ENCODE results near the gene CPM. TPM values are rescaled to one million over a fixed set of nuclear protein-coding genes. Genes with fewer than 3 reads are reported as not detected.

CPM gene
- total and polyA plus RNA-seq, 2 of the 4 experiments (the other 2 are of a cell fraction): 2.0 to 8.8 TPM

DNA sequence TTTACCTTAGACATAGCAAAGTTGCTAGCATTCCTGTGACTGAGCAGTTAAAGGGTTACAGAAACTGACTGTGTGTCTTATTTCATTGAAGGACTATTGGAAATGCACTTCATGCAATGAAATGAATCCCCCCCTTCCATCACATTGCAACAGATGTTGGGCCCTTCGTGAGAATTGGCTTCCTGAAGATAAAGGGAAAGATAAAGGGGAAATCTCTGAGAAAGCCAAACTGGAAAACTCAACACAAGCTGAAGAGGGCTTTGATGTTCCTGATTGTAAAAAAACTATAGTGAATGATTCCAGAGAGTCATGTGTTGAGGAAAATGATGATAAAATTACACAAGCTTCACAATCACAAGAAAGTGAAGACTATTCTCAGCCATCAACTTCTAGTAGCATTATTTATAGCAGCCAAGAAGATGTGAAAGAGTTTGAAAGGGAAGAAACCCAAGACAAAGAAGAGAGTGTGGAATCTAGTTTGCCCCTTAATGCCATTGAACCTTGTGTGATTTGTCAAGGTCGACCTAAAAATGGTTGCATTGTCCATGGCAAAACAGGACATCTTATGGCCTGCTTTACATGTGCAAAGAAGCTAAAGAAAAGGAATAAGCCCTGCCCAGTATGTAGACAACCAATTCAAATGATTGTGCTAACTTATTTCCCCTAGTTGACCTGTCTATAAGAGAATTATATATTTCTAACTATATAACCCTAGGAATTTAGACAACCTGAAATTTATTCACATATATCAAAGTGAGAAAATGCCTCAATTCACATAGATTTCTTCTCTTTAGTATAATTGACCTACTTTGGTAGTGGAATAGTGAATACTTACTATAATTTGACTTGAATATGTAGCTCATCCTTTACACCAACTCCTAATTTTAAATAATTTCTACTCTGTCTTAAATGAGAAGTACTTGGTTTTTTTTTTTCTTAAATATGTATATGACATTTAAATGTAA is 93.5 kb downstream of the CPM start:
- no peak for DNase-seq
- H3K9me3 ChIP-seq (ENCODE audit: control insufficient read depth, insufficient read depth, low read length): no peaks in the 10 kb centered on the region
- H2AFZ ChIP-seq (replicated peaks; ENCODE audit: low read length, poor library complexity): no peak overlapping the region
- peaks cover 22 to 50% of the 10 kb centered on the region in 2 experiments for H3K79me1 ChIP-seq (ENCODE audit: low read depth in 1 of 2, low read length in 2 of 2)
- no peak for ATAC-seq (ENCODE audit: low read depth)
- H3K4ac ChIP-seq (ENCODE audit: low read depth, low read length): no peak overlapping the region
- H2AK9ac ChIP-seq (replicated peaks; ENCODE audit: low read depth, low read length, poor library complexity): no peak overlapping the region
- in situ Hi-C loops (cut with MboI; ENCODE audit: low sequenced_read_pairs) (loop anchor here (25.0 kb wide), 1 partner anchor 748 kb away; the partner anchor contains the start of gene CCT2), intact Hi-C loops (cut with micrococcal nuclease) (no loop called here), dilution Hi-C loops (cut with HindIII; ENCODE audit: low sequenced_read_pairs, unreplicated experiment) (no loop called here)
- TSS peak; percentile 33 for BruUV-seq (replicated peaks)
- H3K4me2 ChIP-seq (ENCODE audit: low read depth, low read length): no peak overlapping the region
- H4K91ac ChIP-seq (ENCODE audit: insufficient read depth, low read depth, low read length): no peak overlapping the region
- no peak overlapping the region for H4K8ac ChIP-seq (ENCODE audit: low read depth in 2 of 2, low read length in 2 of 2)
- H2BK20ac ChIP-seq (ENCODE audit: low read depth, low read length): no peak overlapping the region
- no peak overlapping the region for H3K4me3 ChIP-seq (ENCODE audit: insufficient read depth, low read depth, low read length)
- no peak overlapping the region for H2BK5ac ChIP-seq (ENCODE audit: low read depth, low read length, poor library complexity, severe bottlenecking)
- H3K56ac ChIP-seq (ENCODE audit: extremely low read depth, insufficient read depth, low read length): no peak overlapping the region
- TF ChIP-seq MAFK (IDR thresholded peaks at IDR 0.05; ENCODE audit: low read depth, low read length): no peak
- TF ChIP-seq, protein P1, sequence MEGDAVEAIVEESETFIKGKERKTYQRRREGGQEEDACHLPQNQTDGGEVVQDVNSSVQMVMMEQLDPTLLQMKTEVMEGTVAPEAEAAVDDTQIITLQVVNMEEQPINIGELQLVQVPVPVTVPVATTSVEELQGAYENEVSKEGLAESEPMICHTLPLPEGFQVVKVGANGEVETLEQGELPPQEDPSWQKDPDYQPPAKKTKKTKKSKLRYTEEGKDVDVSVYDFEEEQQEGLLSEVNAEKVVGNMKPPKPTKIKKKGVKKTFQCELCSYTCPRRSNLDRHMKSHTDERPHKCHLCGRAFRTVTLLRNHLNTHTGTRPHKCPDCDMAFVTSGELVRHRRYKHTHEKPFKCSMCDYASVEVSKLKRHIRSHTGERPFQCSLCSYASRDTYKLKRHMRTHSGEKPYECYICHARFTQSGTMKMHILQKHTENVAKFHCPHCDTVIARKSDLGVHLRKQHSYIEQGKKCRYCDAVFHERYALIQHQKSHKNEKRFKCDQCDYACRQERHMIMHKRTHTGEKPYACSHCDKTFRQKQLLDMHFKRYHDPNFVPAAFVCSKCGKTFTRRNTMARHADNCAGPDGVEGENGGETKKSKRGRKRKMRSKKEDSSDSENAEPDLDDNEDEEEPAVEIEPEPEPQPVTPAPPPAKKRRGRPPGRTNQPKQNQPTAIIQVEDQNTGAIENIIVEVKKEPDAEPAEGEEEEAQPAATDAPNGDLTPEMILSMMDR (conservative IDR thresholded peaks at IDR 0.05; ENCODE audit: low read depth, low read length): no peak
- TF ChIP-seq FOS (IDR thresholded peaks at IDR 0.05; ENCODE audit: low read depth, low read length): no peak
- TF ChIP-seq, protein P2, sequence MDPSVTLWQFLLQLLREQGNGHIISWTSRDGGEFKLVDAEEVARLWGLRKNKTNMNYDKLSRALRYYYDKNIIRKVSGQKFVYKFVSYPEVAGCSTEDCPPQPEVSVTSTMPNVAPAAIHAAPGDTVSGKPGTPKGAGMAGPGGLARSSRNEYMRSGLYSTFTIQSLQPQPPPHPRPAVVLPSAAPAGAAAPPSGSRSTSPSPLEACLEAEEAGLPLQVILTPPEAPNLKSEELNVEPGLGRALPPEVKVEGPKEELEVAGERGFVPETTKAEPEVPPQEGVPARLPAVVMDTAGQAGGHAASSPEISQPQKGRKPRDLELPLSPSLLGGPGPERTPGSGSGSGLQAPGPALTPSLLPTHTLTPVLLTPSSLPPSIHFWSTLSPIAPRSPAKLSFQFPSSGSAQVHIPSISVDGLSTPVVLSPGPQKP (IDR thresholded peaks at IDR 0.05; ENCODE audit: borderline replicate concordance, low read depth, low read length): no peak
- TF ChIP-seq, protein P3, sequence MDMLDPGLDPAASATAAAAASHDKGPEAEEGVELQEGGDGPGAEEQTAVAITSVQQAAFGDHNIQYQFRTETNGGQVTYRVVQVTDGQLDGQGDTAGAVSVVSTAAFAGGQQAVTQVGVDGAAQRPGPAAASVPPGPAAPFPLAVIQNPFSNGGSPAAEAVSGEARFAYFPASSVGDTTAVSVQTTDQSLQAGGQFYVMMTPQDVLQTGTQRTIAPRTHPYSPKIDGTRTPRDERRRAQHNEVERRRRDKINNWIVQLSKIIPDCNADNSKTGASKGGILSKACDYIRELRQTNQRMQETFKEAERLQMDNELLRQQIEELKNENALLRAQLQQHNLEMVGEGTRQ (IDR thresholded peaks at IDR 0.05; ENCODE audit: low read depth, low read length): no peak
- TF ChIP-seq CEBPB (IDR thresholded peaks at IDR 0.05; ENCODE audit: low read depth, low read length): no peak
- TF ChIP-seq RFX5 (IDR thresholded peaks at IDR 0.05; ENCODE audit: low read depth, low read length): no peak
- TF ChIP-seq RAD21 (IDR thresholded peaks at IDR 0.05; ENCODE audit: low read length): no peak
- TF ChIP-seq RCOR1 (IDR thresholded peaks at IDR 0.05; ENCODE audit: insufficient replicate concordance, low read length): no peak
- no peak for TF ChIP-seq BHLHE40 (IDR thresholded peaks at IDR 0.05; ENCODE audit: low read depth, low read length)
- no peak for TF ChIP-seq MAZ (IDR thresholded peaks at IDR 0.05; ENCODE audit: borderline replicate concordance, low read depth, low read length)
- TF ChIP-seq POLR2A (IDR thresholded peaks at IDR 0.05; ENCODE audit: low read depth, low read length): no peak
- TF ChIP-seq MXI1 (IDR thresholded peaks at IDR 0.05; ENCODE audit: borderline replicate concordance, low read depth, low read length): no peak
- no peaks in the 10 kb centered on the region for H3K27me3 ChIP-seq (ENCODE audit: control insufficient read depth, insufficient read depth, low read length)
- 0 out of 2 replicates have a peak, but pooled peaks cover 3% of the 10 kb centered on the region for H3K9me1 ChIP-seq (ENCODE audit: insufficient read depth, low read length)
- no peaks in the 10 kb centered on the region for H3K4me1 ChIP-seq (ENCODE audit: control insufficient read depth, insufficient read depth, low read length)
- H3K27ac ChIP-seq (ENCODE audit: insufficient read depth, low read length): no peak overlapping the region
- no peak overlapping the region for H2BK120ac ChIP-seq (ENCODE audit: low read depth, low read length)
- whole genome bisulfite sequencing, 2 experiments (ENCODE audit: extremely low coverage in 2 of 2, insufficient read length in 1 of 2): no CpG with 5 or more reads among the region's 2 CpGs
- no peak overlapping the region for H3K14ac ChIP-seq (replicated peaks; ENCODE audit: low read depth, low read length)
- H2BK15ac ChIP-seq (ENCODE audit: low read depth, low read length): no peak overlapping the region
- H4K5ac ChIP-seq (ENCODE audit: low read depth, low read length): no peak overlapping the region
- no peak overlapping the region for H3K9ac ChIP-seq (ENCODE audit: low read depth, low read length)
- peaks cover 50% of the 10 kb centered on the region for H3K36me3 ChIP-seq (ENCODE audit: control insufficient read depth, insufficient read depth, low read length)
- peaks cover 40% of the 10 kb centered on the region for H4K20me1 ChIP-seq (ENCODE audit: insufficient read depth, low read length)
- no peak overlapping the region for H3K18ac ChIP-seq (ENCODE audit: low read depth, low read length)
- ChIA-PET CTCF (interaction anchor here (0.6 to 1.2 kb wide), 2 partner anchors 9 to 62 kb away, joined by 3 read pairs; no protein-coding TSS in a partner anchor), POLR2A (ENCODE audit: unreplicated experiment) (no interaction called here)
- no peak overlapping the region for H3K23ac ChIP-seq (ENCODE audit: low read depth, low read length)
- no peak overlapping the region for H2AK5ac ChIP-seq (ENCODE audit: low read depth, low read length)
